HepG2 (cell line): ENCODE data around the gene CABLES2. TPM values are rescaled to one million over a fixed set of nuclear protein-coding genes. Genes with fewer than 3 reads are reported as not detected.

Experiments
- ARNT ChIP-seq: fragments of 450-650 bp; IDR thresholded peaks from 2 replicates; pipeline ENCODE4 v1.6.1; 2017
- FOXJ3 ChIP-seq: sonication (generic); formaldehyde crosslinking; IDR thresholded peaks from 2 replicates; pipeline ENCODE4 v1.4.0; 2020; ENCODE audit warnings: missing genetic modification reagents, mild to moderate bottlenecking, borderline replicate concordance
- MATR3 ChIP-seq: sonication (generic); formaldehyde crosslinking; IDR thresholded peaks from 2 replicates; pipeline ENCODE4 v1.4.0; 2020; ENCODE audit warnings: missing genetic modification reagents
- NFYC ChIP-seq: IDR thresholded peaks from 2 replicates; pipeline ENCODE4 v1.6.1; 2016; ENCODE audit warnings: missing genetic modification reagents, missing compliant biosample characterization
- POGZ ChIP-seq: sonication (generic); formaldehyde crosslinking; IDR thresholded peaks from 2 replicates; pipeline ENCODE4 v1.4.0; 2020; ENCODE audit warnings: mild to moderate bottlenecking, missing genetic modification reagents
- RARG ChIP-seq: sonication (generic); formaldehyde crosslinking; IDR thresholded peaks from 2 replicates; pipeline ENCODE4 v1.4.0; 2020; ENCODE audit warnings: low read depth, mild to moderate bottlenecking, missing genetic modification reagents
- RXRA ChIP-seq: sonication (generic); formaldehyde crosslinking; IDR thresholded peaks from 2 replicates; pipeline ENCODE4 v1.5.1; 2020; ENCODE audit warnings: missing genetic modification reagents
- SATB2 ChIP-seq: sonication (generic); formaldehyde crosslinking; IDR thresholded peaks from 2 replicates; pipeline ENCODE4 v1.5.0; 2020; ENCODE audit warnings: missing genetic modification reagents
- SMAD3 ChIP-seq: sonication (generic); formaldehyde crosslinking; IDR thresholded peaks from 2 replicates; pipeline ENCODE4 v1.4.0; 2020; ENCODE audit warnings: missing genetic modification reagents
- SP1 ChIP-seq, 2 experiments: fragments of 450-650 bp in 1 of 2; sonication (generic) in 1 of 2; formaldehyde crosslinking in 1 of 2; IDR thresholded peaks; 2 replicates each; pipeline versions ENCODE4 v1.4.0 to v1.6.1; 2016 to 2020; ENCODE audit warnings: missing genetic modification reagents in 1 of 2
- TBP ChIP-seq: sonication (generic); formaldehyde crosslinking; IDR thresholded peaks from 2 replicates; pipeline ENCODE4 v1.5.0; 2020; ENCODE audit warnings: missing genetic modification reagents
- ZFP37 ChIP-seq: sonication (generic); formaldehyde crosslinking; IDR thresholded peaks from 2 replicates; pipeline ENCODE4 v1.4.0; 2020; ENCODE audit warnings: missing genetic modification reagents, borderline replicate concordance
- ZMYM4 ChIP-seq: sonication (generic); formaldehyde crosslinking; IDR thresholded peaks from 2 replicates; pipeline ENCODE4 v1.8.1; 2023; ENCODE audit warnings: mild to moderate bottlenecking, missing genetic modification reagents
- ZNF138 ChIP-seq: sonication (generic); formaldehyde crosslinking; IDR thresholded peaks from 2 replicates; pipeline ENCODE4 v1.5.0; 2020; ENCODE audit warnings: mild to moderate bottlenecking, low read depth, missing genetic modification reagents
- ZNF160 ChIP-seq: sonication (generic); formaldehyde crosslinking; IDR thresholded peaks from 2 replicates; pipeline ENCODE4 v1.8.0; 2022; ENCODE audit warnings: mild to moderate bottlenecking, inconsistent platforms, missing genetic modification reagents
- ZNF414 ChIP-seq: sonication (generic); formaldehyde crosslinking; IDR thresholded peaks from 2 replicates; pipeline ENCODE4 v1.5.0; 2020; ENCODE audit warnings: missing genetic modification reagents
- ZNF451 ChIP-seq: sonication (generic); formaldehyde crosslinking; IDR thresholded peaks from 2 replicates; pipeline ENCODE4 v1.5.0; 2020; ENCODE audit warnings: mild to moderate bottlenecking, missing genetic modification reagents
- ZNF672 ChIP-seq: sonication (generic); formaldehyde crosslinking; IDR thresholded peaks from 2 replicates; pipeline ENCODE4 v1.8.1; 2022; ENCODE audit warnings: missing genetic modification reagents
- polyA plus RNA-seq, 8 experiments: library from polyadenylated mRNA; depleted of rRNA in 3 of 8; stranded (reverse) in 7 of 8; unstranded in 1 of 8; fragments of >200 nt; fragmentation: Illumina TruSeq in 4 of 8; extraction: Trizol in 4 of 8; gene quantifications; 2 replicates each; pipeline versions ENCODE4 v1.2.1 to v1.2.3, GENCODE V29; 2011 to 2016; ENCODE audit warnings: low read depth in 4 of 8, missing spikeins in 1 of 8, mixed read lengths in 1 of 8; ENCODE audit not compliant: insufficient read depth in 1 of 8
- total RNA-seq, 5 experiments: library from RNA; depleted of rRNA; stranded (reverse); fragments of >200 nt; fragmentation: Illumina TruSeq; extraction: Trizol; gene quantifications; 2 replicates each; pipeline ENCODE4 v1.2.3, GENCODE V29; 2016; ENCODE audit warnings: low read depth in 1 of 5
- TF ChIP-seq, protein P1 (sequence below): sonication (generic); formaldehyde crosslinking; IDR thresholded peaks from 2 replicates; pipeline ENCODE4 v1.4.0; 2020; ENCODE audit warnings: missing genetic modification reagents, borderline replicate concordance
- TF ChIP-seq, protein P2 (sequence below): sonication (generic); formaldehyde crosslinking; IDR thresholded peaks from 2 replicates; pipeline ENCODE4 v1.8.1; 2023; ENCODE audit warnings: mild to moderate bottlenecking, missing genetic modification reagents
- TF ChIP-seq, protein P3 (sequence below): IDR thresholded peaks from 2 replicates; pipeline ENCODE4 v1.6.1; 2016; ENCODE audit warnings: missing compliant biosample characterization, missing genetic modification reagents, borderline replicate concordance
- TF ChIP-seq, protein P4 (sequence below): sonication (generic); formaldehyde crosslinking; IDR thresholded peaks from 2 replicates; pipeline ENCODE4 v1.4.0; 2020; ENCODE audit warnings: missing genetic modification reagents
- TF ChIP-seq, protein P5 (sequence below): sonication (generic); formaldehyde crosslinking; IDR thresholded peaks from 2 replicates; pipeline ENCODE4 v1.5.0; 2020; ENCODE audit warnings: missing genetic modification reagents

The CABLES2 gene
- total and polyA plus RNA-seq, 2 of the 13 experiments (the other 11 are each of a cell fraction or from before 2014, with no cell fraction given) = 5.2 to 9.7 TPM

DNA sequence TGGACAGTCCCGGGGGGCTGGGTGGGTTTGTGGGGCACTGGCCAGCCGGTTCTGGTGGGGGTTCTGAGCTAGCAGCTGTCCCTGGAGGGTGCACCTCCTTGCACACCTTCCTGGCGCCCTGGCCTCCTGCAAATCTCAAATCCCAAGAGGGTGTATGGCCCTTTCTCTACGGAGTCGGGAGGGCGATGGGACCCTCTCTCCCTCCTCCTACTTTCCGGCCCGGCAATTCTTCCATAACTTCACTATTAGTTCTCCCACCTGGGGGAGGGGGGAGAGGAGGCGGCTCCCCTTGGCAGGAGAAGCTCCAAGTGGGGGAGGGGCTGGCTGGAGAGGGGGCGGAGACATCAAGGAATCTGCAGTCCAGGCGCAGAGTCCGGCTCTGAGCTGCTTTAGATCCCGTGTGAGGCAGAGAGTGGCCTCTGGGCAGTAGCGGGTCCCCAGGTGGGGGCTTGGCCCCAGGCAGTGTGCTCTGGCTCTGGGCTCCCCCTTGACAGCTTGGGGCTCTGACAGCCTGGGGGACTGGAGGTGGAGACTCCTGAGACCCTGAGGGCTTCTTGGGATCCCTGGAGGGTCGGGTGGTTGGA, 38.6 kb downstream of the CABLES2 start (continued):
- no peak for TF ChIP-seq MATR3 (CRISPR knock-in tag)
- TF ChIP-seq, protein P1, sequence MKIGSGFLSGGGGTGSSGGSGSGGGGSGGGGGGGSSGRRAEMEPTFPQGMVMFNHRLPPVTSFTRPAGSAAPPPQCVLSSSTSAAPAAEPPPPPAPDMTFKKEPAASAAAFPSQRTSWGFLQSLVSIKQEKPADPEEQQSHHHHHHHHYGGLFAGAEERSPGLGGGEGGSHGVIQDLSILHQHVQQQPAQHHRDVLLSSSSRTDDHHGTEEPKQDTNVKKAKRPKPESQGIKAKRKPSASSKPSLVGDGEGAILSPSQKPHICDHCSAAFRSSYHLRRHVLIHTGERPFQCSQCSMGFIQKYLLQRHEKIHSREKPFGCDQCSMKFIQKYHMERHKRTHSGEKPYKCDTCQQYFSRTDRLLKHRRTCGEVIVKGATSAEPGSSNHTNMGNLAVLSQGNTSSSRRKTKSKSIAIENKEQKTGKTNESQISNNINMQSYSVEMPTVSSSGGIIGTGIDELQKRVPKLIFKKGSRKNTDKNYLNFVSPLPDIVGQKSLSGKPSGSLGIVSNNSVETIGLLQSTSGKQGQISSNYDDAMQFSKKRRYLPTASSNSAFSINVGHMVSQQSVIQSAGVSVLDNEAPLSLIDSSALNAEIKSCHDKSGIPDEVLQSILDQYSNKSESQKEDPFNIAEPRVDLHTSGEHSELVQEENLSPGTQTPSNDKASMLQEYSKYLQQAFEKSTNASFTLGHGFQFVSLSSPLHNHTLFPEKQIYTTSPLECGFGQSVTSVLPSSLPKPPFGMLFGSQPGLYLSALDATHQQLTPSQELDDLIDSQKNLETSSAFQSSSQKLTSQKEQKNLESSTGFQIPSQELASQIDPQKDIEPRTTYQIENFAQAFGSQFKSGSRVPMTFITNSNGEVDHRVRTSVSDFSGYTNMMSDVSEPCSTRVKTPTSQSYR (CRISPR knock-in tag) = peak; percentile 99
- TF ChIP-seq ARNT = no peak
- no peak for TF ChIP-seq SATB2 (CRISPR knock-in tag)
- no peak for TF ChIP-seq ZNF138
- no peak for TF ChIP-seq RARG
- TF ChIP-seq POGZ (CRISPR knock-in tag) = 0 out of 2 replicates have a peak, but pooled peaks have one; percentile 39
- no peak for TF ChIP-seq TBP (CRISPR knock-in tag)
- TF ChIP-seq NFYC = no peak
- TF ChIP-seq, protein P2, sequence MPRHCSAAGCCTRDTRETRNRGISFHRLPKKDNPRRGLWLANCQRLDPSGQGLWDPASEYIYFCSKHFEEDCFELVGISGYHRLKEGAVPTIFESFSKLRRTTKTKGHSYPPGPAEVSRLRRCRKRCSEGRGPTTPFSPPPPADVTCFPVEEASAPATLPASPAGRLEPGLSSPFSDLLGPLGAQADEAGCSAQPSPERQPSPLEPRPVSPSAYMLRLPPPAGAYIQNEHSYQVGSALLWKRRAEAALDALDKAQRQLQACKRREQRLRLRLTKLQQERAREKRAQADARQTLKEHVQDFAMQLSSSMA (CRISPR knock-in tag) = 0 out of 2 replicates have a peak, but pooled peaks have one; percentile 15
- 0 out of 2 replicates have a peak, but pooled peaks have one; percentile 11 for TF ChIP-seq ZNF451 (CRISPR knock-in tag)
- no peak for TF ChIP-seq FOXJ3
- no peak for TF ChIP-seq ZNF672 (CRISPR knock-in tag)
- no peak; the same call in 1 of the 2 replicates for TF ChIP-seq ZNF414 (CRISPR knock-in tag)
- TF ChIP-seq ZNF160 (CRISPR knock-in tag) = 0 out of 2 replicates have a peak, but pooled peaks have one; percentile 56
- TF ChIP-seq, protein P3, sequence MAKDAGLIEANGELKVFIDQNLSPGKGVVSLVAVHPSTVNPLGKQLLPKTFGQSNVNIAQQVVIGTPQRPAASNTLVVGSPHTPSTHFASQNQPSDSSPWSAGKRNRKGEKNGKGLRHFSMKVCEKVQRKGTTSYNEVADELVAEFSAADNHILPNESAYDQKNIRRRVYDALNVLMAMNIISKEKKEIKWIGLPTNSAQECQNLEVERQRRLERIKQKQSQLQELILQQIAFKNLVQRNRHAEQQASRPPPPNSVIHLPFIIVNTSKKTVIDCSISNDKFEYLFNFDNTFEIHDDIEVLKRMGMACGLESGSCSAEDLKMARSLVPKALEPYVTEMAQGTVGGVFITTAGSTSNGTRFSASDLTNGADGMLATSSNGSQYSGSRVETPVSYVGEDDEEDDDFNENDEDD (CRISPR knock-in tag) = no peak
- no peak for TF ChIP-seq ZMYM4
- no peak for TF ChIP-seq RXRA
- TF ChIP-seq ZFP37 (CRISPR knock-in tag) = peak; percentile 17; the same call in 1 of the 2 replicates
- TF ChIP-seq, protein P4, sequence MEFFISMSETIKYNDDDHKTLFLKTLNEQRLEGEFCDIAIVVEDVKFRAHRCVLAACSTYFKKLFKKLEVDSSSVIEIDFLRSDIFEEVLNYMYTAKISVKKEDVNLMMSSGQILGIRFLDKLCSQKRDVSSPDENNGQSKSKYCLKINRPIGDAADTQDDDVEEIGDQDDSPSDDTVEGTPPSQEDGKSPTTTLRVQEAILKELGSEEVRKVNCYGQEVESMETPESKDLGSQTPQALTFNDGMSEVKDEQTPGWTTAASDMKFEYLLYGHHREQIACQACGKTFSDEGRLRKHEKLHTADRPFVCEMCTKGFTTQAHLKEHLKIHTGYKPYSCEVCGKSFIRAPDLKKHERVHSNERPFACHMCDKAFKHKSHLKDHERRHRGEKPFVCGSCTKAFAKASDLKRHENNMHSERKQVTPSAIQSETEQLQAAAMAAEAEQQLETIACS (CRISPR knock-in tag) = no peak
- TF ChIP-seq, protein P5, sequence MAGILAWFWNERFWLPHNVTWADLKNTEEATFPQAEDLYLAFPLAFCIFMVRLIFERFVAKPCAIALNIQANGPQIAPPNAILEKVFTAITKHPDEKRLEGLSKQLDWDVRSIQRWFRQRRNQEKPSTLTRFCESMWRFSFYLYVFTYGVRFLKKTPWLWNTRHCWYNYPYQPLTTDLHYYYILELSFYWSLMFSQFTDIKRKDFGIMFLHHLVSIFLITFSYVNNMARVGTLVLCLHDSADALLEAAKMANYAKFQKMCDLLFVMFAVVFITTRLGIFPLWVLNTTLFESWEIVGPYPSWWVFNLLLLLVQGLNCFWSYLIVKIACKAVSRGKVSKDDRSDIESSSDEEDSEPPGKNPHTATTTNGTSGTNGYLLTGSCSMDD (CRISPR knock-in tag) = no peak
- no peak for TF ChIP-seq SP1 (IDR thresholded peaks at IDR 0.05)
- peak; percentile 71; the same call in 1 of the 2 replicates for TF ChIP-seq SP1 (CRISPR knock-in tag; IDR thresholded peaks at IDR 0.05)
- TF ChIP-seq SMAD3 = no peak
